Kidney (tissue), 14 donors: ENCODE results near the gene HLA-DQB1. TPM values are rescaled to one million over a fixed set of nuclear protein-coding genes. Genes with fewer than 3 reads are reported as not detected.
"Not testable (repeated sequence)": the region's sequence is repeated elsewhere in the genome, so short reads cannot be mapped to it uniquely, and the experiment has no call there.

Source experiments
- DNase-seq, 5 donors: peaks; one replicate each; pipeline ENCODE4 v3.0.0-alpha.2; 2013 to 2020
- FAIRE-seq: peaks from 2 replicates; lab custom pipeline; 2012; peaks lifted over from hg19 to GRCh38; lab: Jason Lieb, UNC
- H3K27ac ChIP-seq, 2 donors: one replicate each; pipeline ENCODE4 v1.7.0; 2013; ENCODE audit warnings: low read depth in 2 of 2, low read length in 2 of 2, inconsistent platforms in 1 of 2
- H3K27me3 ChIP-seq: one replicate; pipeline ENCODE4 v1.7.1; 2013; ENCODE audit warnings: low read length, inconsistent platforms; ENCODE audit not compliant: control insufficient read depth, insufficient read depth
- H3K36me3 ChIP-seq, 3 donors: one replicate each; pipeline versions ENCODE4 v1.7.0 to v1.7.1; 2013; ENCODE audit warnings: low read length in 3 of 3, control low read depth in 1 of 3, inconsistent platforms in 1 of 3; ENCODE audit not compliant: insufficient read depth in 3 of 3, control insufficient read depth in 2 of 3
- H3K4me1 ChIP-seq, 3 donors: one replicate each; pipeline versions ENCODE4 v1.7.0 to v1.7.1; 2013; ENCODE audit warnings: low read length in 3 of 3, inconsistent platforms in 1 of 3, low read depth in 1 of 3; ENCODE audit not compliant: control insufficient read depth in 2 of 3, insufficient read depth in 2 of 3
- H3K4me3 ChIP-seq, 3 donors: one replicate each; pipeline versions ENCODE4 v1.7.0 to v1.8.1; 2013; ENCODE audit warnings: low read length in 3 of 3, control low read depth in 1 of 3, inconsistent platforms in 1 of 3
- H3K9ac ChIP-seq, 3 donors: one replicate each; pipeline versions ENCODE4 v1.7.0 to v1.7.1; 2013; ENCODE audit warnings: low read length in 3 of 3, control low read depth in 1 of 3, inconsistent platforms in 1 of 3
- H3K9me3 ChIP-seq, 3 donors: one replicate each; pipeline versions ENCODE4 v1.7.0 to v1.7.1; 2013; ENCODE audit warnings: low read length in 3 of 3, control low read depth in 1 of 3, inconsistent platforms in 1 of 3; ENCODE audit not compliant: control insufficient read depth in 2 of 3, insufficient read depth in 1 of 3
- CTCF ChIP-seq: IDR thresholded peaks from 3 replicates; pipeline ENCODE4 v1.5.1; 2012; ENCODE audit warnings: mild to moderate bottlenecking, moderate library complexity, borderline replicate concordance; ENCODE audit not compliant: insufficient read depth; ENCODE audit errors: extremely low read depth
- intact Hi-C: fragments of 100-400 bp; cut with DNase I; formaldehyde crosslinking; loops from one replicate; pipeline ENCODE4 v1.11.1; 2022
- polyA plus RNA-seq: library from polyadenylated mRNA; stranded (reverse); fragments of 350-450 nt; fragmentation: Illumina TruSeq; extraction: RNeasy Lipid Tissue Mini Kit (QIAGEN cat#74804); gene quantifications from one replicate; pipeline ENCODE4 v1.2.3, GENCODE V29; 2014; ENCODE audit warnings: low read depth, low replicate concordance; ENCODE audit not compliant: insufficient read depth
- total RNA-seq: library from RNA; stranded (reverse); fragmentation: NEBNext Ultra II Directional; extraction: Animal tissue kit (Norgen Biotek cat#: 25700); gene quantifications from one replicate; pipeline ENCODE4 v1.2.1, GENCODE V29; 2021
- donor health status: control.
- donor health status: control.
- donor health status: control.
- donor health status: control.
- donor health status: control.
- donor health status: DM: yes; HTN: yes; CAD: no.
- donor health status: Normal renal cell carcinoma (clear cell type).

The HLA-DQB1 gene
- total and polyA plus RNA-seq, 2 donors from 2014 or later = 13.8 to 48.0 TPM

DNA sequence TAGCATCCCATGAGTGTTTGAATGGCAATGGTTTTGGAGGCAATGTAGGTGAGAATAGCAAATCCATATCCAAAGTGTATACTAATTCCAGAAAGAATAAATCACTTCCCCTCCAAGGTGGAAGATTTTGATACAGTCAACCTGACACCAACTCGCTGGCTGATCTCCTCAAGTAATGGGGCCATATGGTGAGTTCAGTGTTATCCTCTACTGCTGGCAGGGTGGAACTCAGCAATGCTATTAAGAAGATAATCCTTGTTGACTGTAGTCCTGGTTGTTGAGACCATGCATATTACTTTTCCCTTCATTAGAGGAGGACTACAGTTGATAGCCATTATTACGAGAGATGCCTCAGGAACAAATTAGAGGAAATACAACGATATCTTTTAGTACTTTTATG lies 17.8 kb upstream of the HLA-DQB1 start:
- intact Hi-C loops = no loop called here
- FAIRE-seq = no peak
- Histone ChIP-seq H3K27ac (no peak overlapping the region), H3K4me1 (no peaks in the 10 kb centered on the region), H3K9ac (no peak overlapping the region), H3K4me3 (no peak overlapping the region), H3K36me3 (no peaks in the 10 kb centered on the region), H3K9me3 (peaks cover 0 to 2% (median 0%) of the 10 kb centered on the region in 3 donors), H3K27me3 (no peaks in the 10 kb centered on the region)
- no peak for TF ChIP-seq CTCF
- no peak for DNase-seq

GRCh38 chr6:32680055-32680454 lies 13.6 kb upstream of the HLA-DQB1 start:
- DNase-seq = no peak
- H3K4me1 ChIP-seq = no peaks in the 10 kb centered on the region
- peaks cover 0 to 2% (median 0%) of the 10 kb centered on the region in 3 donors for H3K9me3 ChIP-seq
- no peak for TF ChIP-seq CTCF
- no peaks in the 10 kb centered on the region for H3K27me3 ChIP-seq
- H3K9ac ChIP-seq = no peak overlapping the region
- H3K27ac ChIP-seq = no peak overlapping the region
- FAIRE-seq = no peak
- no peak overlapping the region for H3K4me3 ChIP-seq
- intact Hi-C loops = no loop called here
- no peaks in the 10 kb centered on the region for H3K36me3 ChIP-seq

- TF ChIP-seq CTCF = no peak
- DNase-seq (no peak), FAIRE-seq (no peak)
- H3K27me3 ChIP-seq = no peaks in the 10 kb centered on the region
- H3K9ac ChIP-seq = no peak overlapping the region
- H3K27ac ChIP-seq = no peak overlapping the region
- no peaks in the 10 kb centered on the region for H3K36me3 ChIP-seq
- intact Hi-C loops = no loop called here
- H3K4me3 ChIP-seq = no peak overlapping the region
- peaks cover 0 to 2% (median 0%) of the 10 kb centered on the region in 3 donors for H3K9me3 ChIP-seq
- no peaks in the 10 kb centered on the region for H3K4me1 ChIP-seq
Observed at GRCh38 chr6:32679492-32679891, 13.0 kb upstream of the HLA-DQB1 start.

- H3K4me1 ChIP-seq, H3K9ac ChIP-seq, H3K36me3 ChIP-seq, DNase-seq, H3K27ac ChIP-seq, FAIRE-seq, H3K9me3 ChIP-seq, H3K4me3 ChIP-seq, intact Hi-C loops, H3K27me3 ChIP-seq: not testable (repeated sequence)
Observed at GRCh38 chr6:32674123-32674522, 7.7 kb upstream of the HLA-DQB1 start.

- H3K27ac ChIP-seq, DNase-seq: not testable (repeated sequence)
Observed at GRCh38 chr6:32671908-32672307, 5.5 kb upstream of the HLA-DQB1 start.

More at GRCh38 chr6:32671908-32672307, 5.5 kb upstream of the HLA-DQB1 start:
- FAIRE-seq, H3K36me3 ChIP-seq, H3K27me3 ChIP-seq, H3K4me3 ChIP-seq, intact Hi-C loops, H3K9ac ChIP-seq, H3K9me3 ChIP-seq, H3K4me1 ChIP-seq: not testable (repeated sequence)
